Stimulated activated CD8-positive, alpha-beta memory T cell treated with anti-CD3 and anti-CD28 coated beads, Interleukin-7, amount 100 ng/mL, for 1 hour (primary cell): Measurements from ENCODE around the gene NRN1.
"Not testable (repeated sequence)": the region's sequence is repeated elsewhere in the genome, so short reads cannot be mapped to it uniquely, and the experiment has no call there.

Experiments used
- DNase-seq, 2 donors: peaks; one replicate each; pipeline ENCODE4 v3.0.0-alpha.2; 2020; ENCODE audit warnings: low read depth in 2 of 2

The NRN1 gene

GRCh38 chr6:5981126-5982026 is 25.3 kb downstream of the NRN1 start:
- no peak for DNase-seq

- no peak for DNase-seq
Observed at GRCh38 chr6:5979650-5980420, 26.9 kb downstream of the NRN1 start.

GRCh38 chr6:5976811-5977210 is 29.9 kb downstream of the NRN1 start:
- no peak for DNase-seq

GRCh38 chr6:5968817-5969734 is 37.6 kb downstream of the NRN1 start:
- DNase-seq = no peak

- not testable (repeated sequence) for DNase-seq
Observed at GRCh38 chr6:5968036-5968435, 38.7 kb downstream of the NRN1 start.

- no peak for DNase-seq
Observed at GRCh38 chr6:5967594-5967993, 39.1 kb downstream of the NRN1 start.

GRCh38 chr6:5962794-5963193 is 43.9 kb downstream of the NRN1 start:
- no peak for DNase-seq

- DNase-seq = no peak
Observed at GRCh38 chr6:5961836-5962235, 44.9 kb downstream of the NRN1 start.

- DNase-seq = no peak
Observed at GRCh38 chr6:5960456-5960855, 46.3 kb downstream of the NRN1 start.

GRCh38 chr6:5958921-5959320 is 47.8 kb downstream of the NRN1 start:
- no peak for DNase-seq

GRCh38 chr6:5956939-5957338 is 49.8 kb downstream of the NRN1 start:
- no peak for DNase-seq

GRCh38 chr6:5950361-5950785 is 56.4 kb downstream of the NRN1 start:
- no peak for DNase-seq
